Colonic mucosa (tissue), 4 donors: ENCODE data around the gene FERMT3. TPM values are rescaled to one million over a fixed set of nuclear protein-coding genes. Genes with fewer than 3 reads are reported as not detected.

Experiments used
- DNase-seq: peaks from one replicate; pipeline ENCODE4 v3.0.0-alpha.2; 2020
- H3K27ac ChIP-seq: fragments of 200-600 bp; one replicate; pipeline ENCODE4 v1.8.0; 2021
- H3K27me3 ChIP-seq: fragments of 200-600 bp; one replicate; pipeline ENCODE4 v1.8.0; 2021
- H3K36me3 ChIP-seq: fragments of 200-600 bp; one replicate; pipeline ENCODE4 v1.8.0; 2021
- H3K4me1 ChIP-seq: fragments of 200-600 bp; one replicate; pipeline ENCODE4 v1.8.0; 2021; ENCODE audit warnings: mild to moderate bottlenecking
- H3K4me3 ChIP-seq: fragments of 200-600 bp; one replicate; pipeline ENCODE4 v1.8.0; 2021
- H3K9ac ChIP-seq, 2 donors: one replicate each; pipeline ENCODE4 v1.7.0; 2013; ENCODE audit warnings: control low read depth in 2 of 2, low read depth in 2 of 2, low read length in 2 of 2
- H3K9me3 ChIP-seq: fragments of 200-600 bp; one replicate; pipeline ENCODE4 v1.8.0; 2021
- CTCF ChIP-seq: fragments of 200-600 bp; IDR thresholded peaks from one replicate; pipeline ENCODE4 v1.8.0; 2022; ENCODE audit warnings: antibody characterized with exemption, mild to moderate bottlenecking
- intact Hi-C: fragments of 100-400 bp; cut with DNase I; formaldehyde crosslinking; loops from one replicate; pipeline ENCODE4 v1.14.1; 2022
- total RNA-seq, 2 donors: library from RNA; stranded (reverse); fragmentation: NEBNext Ultra II Directional in 1 of 2; extraction: Animal tissue kit (Norgen Biotek cat#: 25700) in 1 of 2; gene quantifications; one replicate each; pipeline ENCODE4 v1.2.1, GENCODE V29; 2021
- donor health status: healthy.
- donor health status: DM: no; HTN: no; CAD: no.
- donor health status: DM: no; HTN: no; CAD: no.

Gene FERMT3
- total RNA-seq, 2 donors from 2014 or later: 10.9 to 16.6 TPM

GRCh38 chr11:64204080-64204440 is 2.5 kb upstream of the FERMT3 start:
- no peak overlapping the region for H3K27ac ChIP-seq
- intact Hi-C loops: loop anchor here (5.0 kb wide), 1 partner anchor 98 kb away; the partner anchor contains the start of gene CATSPERZ
- H3K4me3 ChIP-seq: no peak overlapping the region
- TF ChIP-seq CTCF: no peak
- no peak for DNase-seq
- peaks cover 27% of the 10 kb centered on the region for H3K36me3 ChIP-seq
- H3K27me3 ChIP-seq: no peaks in the 10 kb centered on the region
- no peaks in the 10 kb centered on the region for H3K9me3 ChIP-seq
- H3K4me1 ChIP-seq: peaks cover 17% of the 10 kb centered on the region
- H3K9ac ChIP-seq: no peak overlapping the region

DNA sequence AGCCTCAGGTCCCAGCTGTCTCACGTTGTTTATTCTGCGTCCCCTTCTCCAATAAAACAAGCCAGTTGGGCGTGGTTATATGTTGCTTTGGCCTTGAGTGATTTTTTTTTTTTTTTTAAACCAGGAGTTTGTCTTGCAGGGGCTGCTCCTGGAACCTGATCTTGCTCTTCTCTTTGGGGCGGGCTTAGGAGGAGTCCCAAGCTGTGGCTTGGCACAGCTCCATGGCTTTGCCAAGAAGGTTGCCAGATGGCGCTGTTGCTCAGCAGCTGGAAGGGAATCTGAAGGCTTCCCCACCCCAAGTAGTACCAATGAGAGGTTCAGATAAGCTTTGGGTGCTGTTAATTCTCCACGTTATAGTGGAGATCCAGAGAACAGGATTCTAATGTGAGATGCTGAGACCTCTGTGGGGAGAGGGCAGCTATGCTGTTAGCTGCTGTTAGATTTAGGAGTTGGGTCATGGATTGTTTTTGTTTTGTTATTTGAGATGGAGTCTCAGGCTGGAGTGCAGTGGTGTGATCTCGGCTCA is 2.0 kb upstream of the FERMT3 start:
- H3K9ac ChIP-seq: no peak overlapping the region
- DNase-seq: peak; percentile 92
- H3K4me1 ChIP-seq: peaks cover 17% of the 10 kb centered on the region
- H3K4me3 ChIP-seq: no peak overlapping the region
- peak; percentile 74 for TF ChIP-seq CTCF
- no peaks in the 10 kb centered on the region for H3K9me3 ChIP-seq
- intact Hi-C loops: loop anchor here (5.0 kb wide), 1 partner anchor 98 kb away; the partner anchor contains the start of gene CATSPERZ
- peak overlapping the region; percentile 85 for H3K27ac ChIP-seq
- no peaks in the 10 kb centered on the region for H3K27me3 ChIP-seq
- H3K36me3 ChIP-seq: peaks cover 27% of the 10 kb centered on the region

GRCh38 chr11:64207256-64208085 is 950 bp downstream of the FERMT3 start:
- Histone ChIP-seq H3K36me3 (peaks cover 16% of the 10 kb centered on the region), H3K4me1 (peaks cover 17% of the 10 kb centered on the region), H3K27ac (peak overlapping the region; percentile 85), H3K27me3 (no peaks in the 10 kb centered on the region), H3K9ac (peak overlapping the region; percentile 76 to 97), H3K4me3 (peak overlapping the region; percentile 49), H3K9me3 (no peaks in the 10 kb centered on the region)
- no peak for TF ChIP-seq CTCF
- intact Hi-C loops: no loop called here
- peak; percentile 57 for DNase-seq

DNA sequence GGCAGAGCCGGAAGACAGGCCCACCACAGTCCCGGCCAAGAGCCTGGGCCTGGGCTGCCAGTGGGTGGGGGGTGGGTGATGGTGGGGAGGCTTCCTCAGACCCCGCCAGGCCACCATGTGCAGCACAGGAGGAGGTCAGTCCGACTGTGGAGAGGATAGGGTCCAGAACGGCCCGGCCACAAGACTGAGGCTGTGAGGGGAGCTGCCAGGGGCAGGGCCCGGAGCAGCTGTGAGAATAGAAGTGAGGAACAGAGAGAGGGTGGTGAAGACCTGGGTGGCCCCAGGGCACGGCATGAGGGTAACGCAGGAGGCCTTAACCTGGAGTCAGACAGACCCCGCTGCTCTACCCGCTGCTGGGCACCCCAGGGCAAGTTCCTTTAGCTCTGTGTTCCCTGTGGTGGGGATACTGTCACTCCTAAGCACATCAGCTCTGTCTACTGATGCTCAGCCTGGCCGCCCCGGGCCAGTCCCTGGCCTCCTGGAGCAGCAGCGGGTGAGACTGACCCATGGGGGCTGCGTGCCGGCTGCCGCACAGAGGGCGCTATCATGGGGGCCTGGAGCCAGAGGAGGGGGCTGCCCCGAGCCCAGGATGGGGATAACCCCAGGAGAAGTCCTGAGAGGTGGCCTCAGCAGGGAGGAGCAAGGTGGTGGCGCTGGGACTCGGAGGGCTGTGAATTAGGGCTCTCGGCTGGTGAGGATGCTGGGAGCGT is 1.7 kb downstream of the FERMT3 start:
- Histone ChIP-seq H3K36me3 (peaks cover 8% of the 10 kb centered on the region), H3K9me3 (no peaks in the 10 kb centered on the region), H3K4me3 (peak overlapping the region; percentile 49), H3K9ac (peak overlapping the region; percentile 53 to 76), H3K4me1 (peaks cover 17% of the 10 kb centered on the region), H3K27ac (peak overlapping the region; percentile 85), H3K27me3 (no peaks in the 10 kb centered on the region)
- intact Hi-C loops: no loop called here
- no peak for DNase-seq
- TF ChIP-seq CTCF: no peak

- H3K9me3 ChIP-seq: no peaks in the 10 kb centered on the region
- H3K27ac ChIP-seq: peak overlapping the region; percentile 85
- DNase-seq: no peak
Measured at GRCh38 chr11:64208796-64209562, 2.5 kb downstream of the FERMT3 start.

More at GRCh38 chr11:64208796-64209562, 2.5 kb downstream of the FERMT3 start:
- no peak overlapping the region for H3K4me3 ChIP-seq
- H3K36me3 ChIP-seq: peaks cover under 1% of the 10 kb centered on the region
- no peak overlapping the region for H3K9ac ChIP-seq
- intact Hi-C loops: no loop called here
- TF ChIP-seq CTCF: no peak
- H3K27me3 ChIP-seq: no peaks in the 10 kb centered on the region
- H3K4me1 ChIP-seq: peaks cover 17% of the 10 kb centered on the region
